Measurements from ENCODE around the gene SHB. TPM values are rescaled to one million over a fixed set of nuclear protein-coding genes. Genes with fewer than 3 reads are reported as not detected.
"Not testable (repeated sequence)": the region's sequence is repeated elsewhere in the genome, so short reads cannot be mapped to it uniquely, and the experiment has no call there.

Gene SHB
- total RNA-seq, 1 experiment from 2014 or later, result 20.7 TPM

- peaks cover 14% of the 10 kb centered on the region for H3K4me1 ChIP-seq (ENCODE audit: insufficient read depth, low read length, poor library complexity, severe bottlenecking)
- POLR2A ChIA-PET (ENCODE audit: low non-redundant PET), result no interaction called here
- H3K4me3 ChIP-seq (ENCODE audit: low read depth, low read length, poor library complexity, severe bottlenecking), result no peak overlapping the region
- H3K9me3 ChIP-seq (ENCODE audit: low read depth, low read length, poor library complexity, severe bottlenecking), result no peaks in the 10 kb centered on the region
- CTCF ChIA-PET, result no interaction called here
- BruUV-seq (replicated peaks), result no TSS peak
- intact Hi-C loops (cut with micrococcal nuclease; ENCODE audit: unreplicated experiment), result loop anchor here (10.0 kb wide), 1 partner anchor 56 kb away; no protein-coding TSS in a partner anchor
- H3K27me3 ChIP-seq (replicated peaks; ENCODE audit: insufficient read depth, low read depth, low read length, poor library complexity), result no peaks in the 10 kb centered on the region
- TF ChIP-seq CTCF (conservative IDR thresholded peaks at IDR 0.05; ENCODE audit: low read depth, low read length), result no peak
- no peaks in the 10 kb centered on the region for H3K36me3 ChIP-seq (ENCODE audit: insufficient read depth, low read length, poor library complexity, severe bottlenecking)
- H3K27ac ChIP-seq (ENCODE audit: low read depth, low read length, poor library complexity, severe bottlenecking), result peak overlapping the region; percentile 12
- no peak for DNase-seq (ENCODE audit: low spot score)
These were observed 20.6 kb downstream of the SHB start for GRCh38 chr9:38048316-38048969.

GRCh38 chr9:38047301-38048251 lies 21.5 kb downstream of the SHB start:
- Histone ChIP-seq H3K27ac (ENCODE audit: low read depth, low read length, poor library complexity, severe bottlenecking) (peak overlapping the region; percentile 57), H3K4me1 (ENCODE audit: insufficient read depth, low read length, poor library complexity, severe bottlenecking) (peaks cover 18% of the 10 kb centered on the region), H3K4me3 (ENCODE audit: low read depth, low read length, poor library complexity, severe bottlenecking) (no peak overlapping the region), H3K9me3 (ENCODE audit: low read depth, low read length, poor library complexity, severe bottlenecking) (no peaks in the 10 kb centered on the region), H3K27me3 (replicated peaks; ENCODE audit: insufficient read depth, low read depth, low read length, poor library complexity) (no peaks in the 10 kb centered on the region), H3K36me3 (ENCODE audit: insufficient read depth, low read length, poor library complexity, severe bottlenecking) (no peaks in the 10 kb centered on the region)
- DNase-seq (ENCODE audit: low spot score), result peak; percentile 93
- intact Hi-C loops (cut with micrococcal nuclease; ENCODE audit: unreplicated experiment), result loop anchor here (10.0 kb wide), 1 partner anchor 57 kb away; no protein-coding TSS in a partner anchor
- TSS peak; percentile 30 for BruUV-seq (replicated peaks)
- TF ChIP-seq CTCF (conservative IDR thresholded peaks at IDR 0.05; ENCODE audit: low read depth, low read length), result no peak
- no peak for TF ChIP-seq EZH2 (IDR thresholded peaks at IDR 0.05; ENCODE audit: borderline replicate concordance, low read depth, low read length, poor library complexity, severe bottlenecking)
- ChIA-PET POLR2A (ENCODE audit: low non-redundant PET) (no interaction called here), CTCF (no interaction called here)

- POLR2A ChIA-PET (ENCODE audit: low non-redundant PET), result no interaction called here
- Histone ChIP-seq H3K4me1 (ENCODE audit: insufficient read depth, low read length, poor library complexity, severe bottlenecking) (peaks cover 26% of the 10 kb centered on the region), H3K4me3 (ENCODE audit: low read depth, low read length, poor library complexity, severe bottlenecking) (no peak overlapping the region), H3K27ac (ENCODE audit: low read depth, low read length, poor library complexity, severe bottlenecking) (peak overlapping the region; percentile 57), H3K9me3 (ENCODE audit: low read depth, low read length, poor library complexity, severe bottlenecking) (no peaks in the 10 kb centered on the region), H3K36me3 (ENCODE audit: insufficient read depth, low read length, poor library complexity, severe bottlenecking) (no peaks in the 10 kb centered on the region), H3K27me3 (replicated peaks; ENCODE audit: insufficient read depth, low read depth, low read length, poor library complexity) (no peaks in the 10 kb centered on the region)
- CTCF ChIA-PET, result no interaction called here
- TF ChIP-seq CTCF (conservative IDR thresholded peaks at IDR 0.05; ENCODE audit: low read depth, low read length) (no peak), EZH2 (IDR thresholded peaks at IDR 0.05; ENCODE audit: borderline replicate concordance, low read depth, low read length, poor library complexity, severe bottlenecking) (no peak)
- no TSS peak for BruUV-seq (replicated peaks)
- intact Hi-C loops (cut with micrococcal nuclease; ENCODE audit: unreplicated experiment), result loop anchor here (10.0 kb wide), 1 partner anchor 58 kb away; no protein-coding TSS in a partner anchor
- DNase-seq (ENCODE audit: low spot score), result no peak
These were observed 22.2 kb downstream of the SHB start for GRCh38 chr9:38046661-38047300.

GRCh38 chr9:38045939-38046338 lies 23.1 kb downstream of the SHB start:
- H3K36me3 ChIP-seq (ENCODE audit: insufficient read depth, low read length, poor library complexity, severe bottlenecking); H3K4me3 ChIP-seq (ENCODE audit: low read depth, low read length, poor library complexity, severe bottlenecking); POLR2A ChIA-PET (ENCODE audit: low non-redundant PET); BruUV-seq (replicated peaks); CTCF ChIA-PET; H3K27me3 ChIP-seq (replicated peaks; ENCODE audit: insufficient read depth, low read depth, low read length, poor library complexity); H3K9me3 ChIP-seq (ENCODE audit: low read depth, low read length, poor library complexity, severe bottlenecking); DNase-seq (ENCODE audit: low spot score); H3K27ac ChIP-seq (ENCODE audit: low read depth, low read length, poor library complexity, severe bottlenecking): not testable (repeated sequence)
- H3K4me1 ChIP-seq (ENCODE audit: insufficient read depth, low read length, poor library complexity, severe bottlenecking), result peaks cover 31% of the 10 kb centered on the region
- intact Hi-C loops (cut with micrococcal nuclease; ENCODE audit: unreplicated experiment), result loop anchor here (10.0 kb wide), 1 partner anchor 59 kb away; no protein-coding TSS in a partner anchor

Measured in A673 (cell line).